CD4-positive, alpha-beta T cell (primary cell): Measurements from ENCODE around the gene TSHB. TPM values are rescaled to one million over a fixed set of nuclear protein-coding genes. Genes with fewer than 3 reads are reported as not detected.
"Not testable (repeated sequence)": the region's sequence is repeated elsewhere in the genome, so short reads cannot be mapped to it uniquely, and the experiment has no call there.

Experiments used
- ATAC-seq: fragments of 200-7000 bp; cut with Tn5 transposase; one replicate; pipeline ENCODE4 v1.10.0; 2022; ENCODE audit warnings: mild to moderate bottlenecking; ENCODE audit not compliant: poor library complexity
- CTCF ChIA-PET: fragments of 350-600 bp; sonication (Branson Sonifier 250); formaldehyde crosslinking; loops from one replicate; lab custom pipeline; 2021; ENCODE audit warnings: antibody characterized with exemption, inconsistent platforms; lab: Charles Lee
- POLR2A ChIA-PET: fragments of 350-600 bp; sonication (Branson Sonifier 250); formaldehyde crosslinking; loops from one replicate; lab custom pipeline; 2021; ENCODE audit warnings: antibody characterized with exemption, inconsistent platforms; lab: Charles Lee
- DNase-seq, 14 experiments: peaks; one replicate each; pipeline ENCODE4 v3.0.0-alpha.2; 2013 to 2020; ENCODE audit warnings: mixed read lengths in 2 of 14
- H3K27ac ChIP-seq, 2 donors: one replicate each; pipeline versions ENCODE4 v1.5.1 to v1.7.0; 2013; ENCODE audit warnings: low read length in 2 of 2, low read depth in 1 of 2, mild to moderate bottlenecking in 1 of 2
- H3K27me3 ChIP-seq, 2 experiments: 1 replicate in 1 of 2; 2 replicates in 1 of 2; pipeline versions ENCODE4 v1.6.1 to v1.7.0; 2013; ENCODE audit warnings: low read length in 2 of 2, control low read depth in 1 of 2, mild to moderate bottlenecking in 1 of 2, moderate library complexity in 1 of 2; ENCODE audit not compliant: insufficient read depth in 2 of 2, control insufficient read depth in 1 of 2
- H3K36me3 ChIP-seq: one replicate; pipeline ENCODE4 v1.6.1; 2013; ENCODE audit warnings: low read length, control low read depth; ENCODE audit not compliant: insufficient read depth
- H3K4me1 ChIP-seq: one replicate; pipeline ENCODE4 v1.6.1; 2013; ENCODE audit warnings: low read length, control low read depth; ENCODE audit not compliant: insufficient read depth
- H3K4me3 ChIP-seq: one replicate; pipeline ENCODE4 v1.5.1; 2013; ENCODE audit warnings: mild to moderate bottlenecking, low read length, moderate library complexity
- H3K9me3 ChIP-seq, 2 experiments: 1 replicate in 1 of 2; 2 replicates in 1 of 2; pipeline versions ENCODE4 v1.6.1 to v1.7.0; 2013; ENCODE audit warnings: low read length in 2 of 2, mild to moderate bottlenecking in 2 of 2, control low read depth in 1 of 2, moderate library complexity in 1 of 2; ENCODE audit not compliant: control insufficient read depth in 1 of 2, insufficient read depth in 1 of 2
- H3K27ac Mint-ChIP-seq: one replicate; pipeline ENCODE4 v1.8.0; 2020; ENCODE audit warnings: mixed read lengths
- H3K27me3 Mint-ChIP-seq: one replicate; pipeline ENCODE4 v1.8.0; 2021; ENCODE audit warnings: mixed read lengths
- H3K36me3 Mint-ChIP-seq: one replicate; pipeline ENCODE4 v1.8.0; 2021; ENCODE audit warnings: low read depth, mixed read lengths
- H3K4me1 Mint-ChIP-seq: one replicate; pipeline ENCODE4 v1.8.0; 2021; ENCODE audit warnings: low read depth, mixed read lengths
- H3K4me3 Mint-ChIP-seq: one replicate; pipeline ENCODE4 v1.8.0; 2020; ENCODE audit warnings: mild to moderate bottlenecking, mixed read lengths
- H3K9me3 Mint-ChIP-seq: one replicate; pipeline ENCODE4 v1.8.0; 2020; ENCODE audit warnings: mixed read lengths
- CTCF ChIP-seq: fragments of 200-600 bp; IDR thresholded peaks from one replicate; pipeline ENCODE4 v1.8.0; 2022; ENCODE audit warnings: antibody characterized with exemption, mild to moderate bottlenecking
- intact Hi-C, 2 experiments: fragments of 100-400 bp; cut with DNase I in 1 of 2; cut with micrococcal nuclease in 1 of 2; formaldehyde crosslinking; loops; one replicate each; pipeline versions ENCODE4 v1.15.1 to v1.9.0; 2023 to 2025; cut with DNase I, micrococcal nuclease
- total RNA-seq, 174 experiments: library from RNA in 2 of 174; stranded (reverse) in 2 of 174; gene quantifications; one replicate each; pipeline ENCODE4 v1.2.3 and lab custom pipeline; 2021 to 2026

The TSHB gene
- total RNA-seq, 2 experiments from 2014 or later: not detected

GRCh38 chr1:115012006-115012405, 17.6 kb upstream of the TSHB start:
- H3K36me3 ChIP-seq: no peaks in the 10 kb centered on the region
- POLR2A ChIA-PET: interaction anchor here (0.7 kb wide), 1 partner anchor 42 kb away, joined by 3 read pairs; no protein-coding TSS in a partner anchor
- no peak for TF ChIP-seq CTCF
- CTCF ChIA-PET: no interaction called here
- intact Hi-C loops: no loop called here
- no peak overlapping the region for H3K27ac ChIP-seq
- Mint-ChIP-seq H3K4me3 (no peak overlapping the region), H3K27ac (no peak overlapping the region), H3K9me3 (peaks cover 1% of the 10 kb centered on the region), H3K4me1 (no peaks in the 10 kb centered on the region), H3K36me3 (no peaks in the 10 kb centered on the region), H3K27me3 (no peaks in the 10 kb centered on the region)
- DNase-seq (no peak), ATAC-seq (no peak)
- no peaks in the 10 kb centered on the region for H3K27me3 ChIP-seq
- no peak overlapping the region for H3K4me3 ChIP-seq
- H3K9me3 ChIP-seq: no peaks in the 10 kb centered on the region
- H3K4me1 ChIP-seq: no peaks in the 10 kb centered on the region

DNA sequence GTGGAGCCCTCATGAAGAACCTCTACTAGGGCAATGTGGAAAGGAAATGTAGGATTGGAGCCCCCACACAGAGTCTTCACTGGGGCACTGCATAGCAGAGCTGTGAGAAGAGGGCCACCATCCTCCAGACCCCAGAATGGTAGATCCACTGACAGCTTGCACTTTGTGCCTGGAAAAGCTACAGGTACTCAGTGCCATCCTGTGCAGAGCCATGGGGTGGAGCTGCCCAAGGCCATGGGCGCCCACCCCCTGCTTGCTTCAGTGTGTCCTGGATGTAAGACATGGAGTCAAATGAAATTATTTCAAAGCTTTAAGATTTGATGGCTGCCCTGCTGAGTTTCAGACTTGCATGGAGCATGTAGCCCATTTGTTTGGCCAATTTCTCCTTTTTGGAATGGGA, 17.2 kb upstream of the TSHB start:
- H3K4me3 Mint-ChIP-seq: no peak overlapping the region
- TF ChIP-seq CTCF: no peak
- DNase-seq (no peak), ATAC-seq (no peak)
- no peaks in the 10 kb centered on the region for H3K27me3 Mint-ChIP-seq
- Histone ChIP-seq H3K27ac (no peak overlapping the region), H3K9me3 (no peaks in the 10 kb centered on the region), H3K27me3 (no peaks in the 10 kb centered on the region), H3K4me1 (no peaks in the 10 kb centered on the region), H3K4me3 (no peak overlapping the region), H3K36me3 (no peaks in the 10 kb centered on the region)
- CTCF ChIA-PET: no interaction called here
- intact Hi-C loops: no loop called here
- no peak overlapping the region for H3K27ac Mint-ChIP-seq
- no peaks in the 10 kb centered on the region for H3K4me1 Mint-ChIP-seq
- peaks cover 1% of the 10 kb centered on the region for H3K9me3 Mint-ChIP-seq
- POLR2A ChIA-PET: interaction anchor here (0.7 kb wide), 1 partner anchor 43 kb away, joined by 3 read pairs; no protein-coding TSS in a partner anchor
- no peaks in the 10 kb centered on the region for H3K36me3 Mint-ChIP-seq

DNA sequence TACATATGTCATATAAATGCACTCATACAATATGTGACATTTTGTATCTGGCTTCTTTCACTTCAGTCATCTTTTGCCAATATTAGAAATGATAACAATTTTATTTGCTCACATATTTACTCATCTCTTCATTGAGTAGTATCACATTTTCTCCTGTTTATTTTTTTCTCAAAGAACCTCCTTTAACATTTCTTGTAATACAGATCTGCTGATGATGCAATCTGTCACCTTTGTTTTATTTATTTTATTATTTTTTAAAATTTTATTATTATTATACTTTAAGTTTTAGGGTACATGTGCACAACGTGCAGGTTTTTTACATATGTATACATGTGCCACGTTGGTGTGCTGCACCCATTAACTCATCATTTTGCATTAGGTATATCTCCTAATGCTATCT, 15.8 kb upstream of the TSHB start:
- Mint-ChIP-seq H3K27ac (no peak overlapping the region), H3K36me3 (no peaks in the 10 kb centered on the region), H3K9me3 (peaks cover 1% of the 10 kb centered on the region), H3K4me1 (no peaks in the 10 kb centered on the region), H3K4me3 (no peak overlapping the region), H3K27me3 (peaks cover 5% of the 10 kb centered on the region)
- DNase-seq: no peak
- Histone ChIP-seq H3K4me3 (no peak overlapping the region), H3K36me3 (no peaks in the 10 kb centered on the region), H3K9me3 (no peaks in the 10 kb centered on the region), H3K27me3 (no peaks in the 10 kb centered on the region), H3K4me1 (no peaks in the 10 kb centered on the region), H3K27ac (no peak overlapping the region)
- POLR2A ChIA-PET: no interaction called here
- no peak for TF ChIP-seq CTCF
- ATAC-seq: no peak
- CTCF ChIA-PET: no interaction called here
- intact Hi-C loops: no loop called here

GRCh38 chr1:115019549-115019948, 10.1 kb upstream of the TSHB start:
- not testable (repeated sequence) for H3K27ac Mint-ChIP-seq

More at GRCh38 chr1:115019549-115019948, 10.1 kb upstream of the TSHB start:
- ATAC-seq, H3K36me3 Mint-ChIP-seq, H3K27me3 ChIP-seq, H3K9me3 ChIP-seq, H3K4me3 ChIP-seq, H3K4me3 Mint-ChIP-seq, H3K4me1 ChIP-seq, POLR2A ChIA-PET, CTCF ChIA-PET, H3K36me3 ChIP-seq, H3K4me1 Mint-ChIP-seq, DNase-seq, H3K27ac ChIP-seq, H3K9me3 Mint-ChIP-seq, intact Hi-C loops: not testable (repeated sequence)
- H3K27me3 Mint-ChIP-seq: peaks cover 40% of the 10 kb centered on the region
